HCT116 (cell line): ENCODE measurements around the gene PSMA8. TPM values are rescaled to one million over a fixed set of nuclear protein-coding genes. Genes with fewer than 3 reads are reported as not detected.
"Not testable (repeated sequence)": the region's sequence is repeated elsewhere in the genome, so short reads cannot be mapped to it uniquely, and the experiment has no call there.

Experiments
- ATAC-seq: fragments of 200-7000 bp; cut with Tn5 transposase; 2 replicates; pipeline ENCODE4 v1.9.1; 2020; ENCODE audit warnings: mild to moderate bottlenecking, moderate library complexity
- BruUV-seq: library from RNA; stranded (reverse); fragments of 400-500 nt; replicated peaks from 2 replicates; lab custom pipeline; 2021; lab: Mats Ljungman, UMichigan
- CTCF ChIA-PET: fragments of 300-600 bp; sonication (Branson Sonifier 250); formaldehyde crosslinking; loops from one replicate; lab custom pipeline; 2021; ENCODE audit warnings: antibody characterized with exemption; lab: Charles Lee
- POLR2A ChIA-PET: fragments of 300-600, 350-600 bp; sonication (Branson Sonifier 250); formaldehyde crosslinking; loops from one replicate; lab custom pipeline; 2021; ENCODE audit warnings: antibody characterized with exemption; lab: Charles Lee
- RAD21 ChIA-PET, 2 experiments: fragments of 300-600 bp; sonication (Branson Sonifier 250); formaldehyde crosslinking; loops; one replicate each; lab custom pipeline; 2023; ENCODE audit warnings: low total read pairs in 2 of 2; ENCODE audit not compliant: uncharacterized antibody in 2 of 2, unreplicated experiment in 2 of 2, low non-redundant PET in 1 of 2; lab: Charles Lee
- DNase-seq: peaks from one replicate; pipeline ENCODE4 v3.0.0-alpha.2; 2010; ENCODE audit warnings: low read depth, low spot score
- H2AFZ ChIP-seq: fragments of 200-600 bp; shearing (Covaris generic), sonication (generic); 2 replicates; pipeline ENCODE4 v1.6.1; 2017; ENCODE audit warnings: low read depth, mixed run types, mixed read lengths, antibody characterized with exemption, low read length; ENCODE audit not compliant: poor library complexity, severe bottlenecking
- H3K27ac ChIP-seq: 2 replicates; pipeline ENCODE4 v1.5.1; 2012; ENCODE audit warnings: low read depth, low read length
- H3K27me3 ChIP-seq: fragments of 200-600 bp; sonication (generic); 2 replicates; pipeline ENCODE4 v1.6.1; 2016; ENCODE audit warnings: mixed run types, low read length, mixed read lengths; ENCODE audit not compliant: insufficient read depth
- H3K36me3 ChIP-seq, 2 experiments: fragments of 200-500 bp in 1 of 2; fragments of 200-600 bp in 1 of 2; sonication (Bioruptor generic) in 1 of 2; sonication (generic) in 1 of 2; 2 replicates each; pipeline versions ENCODE4 v1.5.1 to v1.6.1; 2014 to 2016; ENCODE audit warnings: low read length in 2 of 2, inconsistent platforms in 1 of 2, mixed read lengths in 1 of 2, mixed run types in 1 of 2; ENCODE audit not compliant: insufficient read depth in 2 of 2, control insufficient read depth in 1 of 2
- H3K4me1 ChIP-seq, 2 experiments: fragments of 200-600 bp in 1 of 2; sonication (generic) in 1 of 2; 2 replicates each; pipeline versions ENCODE4 v1.5.1 to v1.6.1; 2012 to 2017; ENCODE audit warnings: low read length in 2 of 2, inconsistent platforms in 1 of 2, mild to moderate bottlenecking in 1 of 2, mixed read lengths in 1 of 2, mixed run types in 1 of 2, moderate library complexity in 1 of 2; ENCODE audit not compliant: insufficient read depth in 2 of 2, control insufficient read depth in 1 of 2
- H3K4me2 ChIP-seq: fragments of 200-600 bp; sonication (generic); 2 replicates; pipeline ENCODE4 v1.6.1; 2017; ENCODE audit warnings: mixed run types, low read length, mixed read lengths
- H3K4me3 ChIP-seq, 2 experiments: fragments of 200-600 bp in 1 of 2; sonication (generic) in 1 of 2; replicated peaks in 1 of 2; 2 replicates each; pipeline ENCODE4 v1.5.1; 2011 to 2016; ENCODE audit warnings: low read length in 2 of 2, control low read depth in 1 of 2, low read depth in 1 of 2, mild to moderate bottlenecking in 1 of 2, mixed read lengths in 1 of 2, mixed run types in 1 of 2
- H3K79me2 ChIP-seq: fragments of 200-600 bp; sonication (generic); 2 replicates; pipeline ENCODE4 v1.6.1; 2017; ENCODE audit warnings: mild to moderate bottlenecking, mixed run types, low read length, moderate library complexity, mixed read lengths; ENCODE audit not compliant: insufficient read depth
- H3K9ac ChIP-seq: fragments of 200-600 bp; sonication (generic); 2 replicates; pipeline ENCODE4 v1.6.1; 2016; ENCODE audit warnings: low read length, mixed read lengths
- H3K9me2 ChIP-seq: fragments of 200-600 bp; sonication (generic), shearing (Covaris generic); 2 replicates; pipeline ENCODE4 v1.6.1; 2017; ENCODE audit warnings: mixed run types, mild to moderate bottlenecking, moderate library complexity; ENCODE audit not compliant: insufficient read depth
- H3K9me3 ChIP-seq, 2 experiments: fragments of 200-500 bp in 1 of 2; fragments of 200-600 bp in 1 of 2; sonication (Bioruptor generic) in 1 of 2; sonication (generic) in 1 of 2; 2 replicates each; pipeline ENCODE4 v1.6.1; 2014 to 2017; ENCODE audit warnings: low read length in 2 of 2, mixed read lengths in 2 of 2, inconsistent platforms in 1 of 2, low read depth in 1 of 2, mild to moderate bottlenecking in 1 of 2, mixed run types in 1 of 2, moderate library complexity in 1 of 2; ENCODE audit not compliant: control insufficient read depth in 1 of 2, insufficient read depth in 1 of 2
- H4K20me1 ChIP-seq: fragments of 200-600 bp; sonication (generic), shearing (Covaris generic); 2 replicates; pipeline ENCODE4 v1.6.1; 2017; ENCODE audit warnings: mixed run types, mild to moderate bottlenecking, moderate library complexity; ENCODE audit not compliant: insufficient read depth
- CBX3 ChIP-seq: IDR thresholded peaks from 2 replicates; pipeline ENCODE4 v1.6.1; 2012; ENCODE audit warnings: low read depth
- CEBPB ChIP-seq: IDR thresholded peaks from 2 replicates; pipeline ENCODE4 v1.6.1; 2012; ENCODE audit warnings: low read depth
- CTCF ChIP-seq, 3 experiments: fragments of 200-600 bp in 1 of 3; sonication (generic) in 1 of 3; IDR thresholded peaks in 2 of 3; conservative IDR thresholded peaks in 1 of 3; 2 replicates each; pipeline ENCODE4 v1.5.1; 2012 to 2017; ENCODE audit warnings: low read depth in 2 of 3, low read length in 2 of 3, antibody characterized with exemption in 1 of 3, borderline replicate concordance in 1 of 3, control low read depth in 1 of 3, mild to moderate bottlenecking in 1 of 3, mixed read lengths in 1 of 3, mixed run types in 1 of 3, moderate library complexity in 1 of 3; ENCODE audit not compliant: insufficient read depth in 1 of 3
- ELF1 ChIP-seq: IDR thresholded peaks from 2 replicates; pipeline ENCODE4 v1.6.1; 2012; ENCODE audit warnings: low read depth, borderline replicate concordance
- POLR2A ChIP-seq: IDR thresholded peaks from 2 replicates; pipeline ENCODE4 v1.7.0; 2011; ENCODE audit warnings: borderline replicate concordance; ENCODE audit not compliant: insufficient read depth, insufficient read length; ENCODE audit errors: extremely low read depth
- YY1 ChIP-seq: IDR thresholded peaks from 2 replicates; pipeline ENCODE4 v1.6.1; 2011; ENCODE audit warnings: low read length, low read depth, moderate library complexity, mild to moderate bottlenecking; ENCODE audit not compliant: insufficient replicate concordance; ENCODE audit errors: extremely low read depth
- ZFX ChIP-seq: fragments of 450-650 bp; IDR thresholded peaks from 2 replicates; pipeline ENCODE4 v1.6.1; 2017
- ZNF274 ChIP-seq: fragments of 200-500 bp; sonication (Bioruptor generic); IDR thresholded peaks from 2 replicates; pipeline ENCODE4 v1.6.1; 2014; ENCODE audit warnings: mild to moderate bottlenecking, low read depth, low read length, inconsistent platforms
- intact Hi-C: fragments of 100-400 bp; cut with micrococcal nuclease; formaldehyde crosslinking; loops from 2 replicates; pipeline ENCODE4 v1.10.0; 2022
- total RNA-seq: library from RNA; stranded (reverse); gene quantifications from one replicate; pipeline ENCODE4 v1.2.1, GENCODE V29; 2021; ENCODE audit not compliant: unreplicated experiment
- TF ChIP-seq, protein P1 (sequence below): IDR thresholded peaks from 2 replicates; pipeline ENCODE4 v1.6.1; 2012

PSMA8 gene
- total RNA-seq, 1 experiment from 2014 or later, result not detected

- no peak for TF ChIP-seq ZFX
- TF ChIP-seq POLR2A, result no peak
- TF ChIP-seq CBX3, result no peak
- TF ChIP-seq CEBPB, result no peak
- no peak for TF ChIP-seq YY1
- TF ChIP-seq, protein P1, sequence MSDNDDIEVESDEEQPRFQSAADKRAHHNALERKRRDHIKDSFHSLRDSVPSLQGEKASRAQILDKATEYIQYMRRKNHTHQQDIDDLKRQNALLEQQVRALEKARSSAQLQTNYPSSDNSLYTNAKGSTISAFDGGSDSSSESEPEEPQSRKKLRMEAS, result no peak
- TF ChIP-seq CTCF (IDR thresholded peaks at IDR 0.05 in 2 of 3, conservative IDR thresholded peaks at IDR 0.05 in 1 of 3; ENCODE audit: borderline replicate concordance in 1 of 3, insufficient read depth in 1 of 3, low read depth in 2 of 3, low read length in 2 of 3), result no peak
- TF ChIP-seq ZNF274, result no peak
- TF ChIP-seq ELF1, result no peak
- TF ChIP-seq, all 23 proteins: peak for 0
These were observed 5.9 kb upstream of the PSMA8 start (continued) for GRCh38 chr18:26127786-26128185.

GRCh38 chr18:26128192-26128591 is 5.5 kb upstream of the PSMA8 start:
- H3K27ac ChIP-seq, H4K20me1 ChIP-seq, H3K27me3 ChIP-seq, BruUV-seq, H3K9me2 ChIP-seq, H2AFZ ChIP-seq, H3K9me3 ChIP-seq, H3K79me2 ChIP-seq, H3K4me2 ChIP-seq, POLR2A ChIA-PET, intact Hi-C loops, H3K9ac ChIP-seq, H3K4me1 ChIP-seq, H3K36me3 ChIP-seq, ATAC-seq, CTCF ChIA-PET, RAD21 ChIA-PET, H3K4me3 ChIP-seq, DNase-seq: not testable (repeated sequence)
